ENCODE results near the gene C10orf120.

DNA sequence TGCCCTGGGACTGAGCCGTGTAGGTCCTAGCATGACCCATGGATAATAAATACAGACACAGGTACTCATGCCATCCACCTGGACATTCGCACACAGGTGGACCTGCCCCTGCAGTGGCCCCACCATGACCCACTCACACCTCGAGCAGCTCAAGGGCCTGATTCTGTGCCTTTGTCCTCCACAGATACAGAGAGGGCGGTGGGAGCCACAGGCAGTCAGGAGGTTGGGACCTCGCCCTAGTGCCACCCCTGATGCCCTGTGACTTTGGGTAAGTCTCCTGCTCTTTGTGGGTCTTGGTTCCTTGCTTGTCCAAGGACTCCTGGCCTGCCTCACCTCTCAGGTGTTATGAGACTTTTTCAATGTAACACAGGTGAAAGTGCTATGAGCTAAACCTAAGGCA, 42.9 kb downstream of the C10orf120 start:
- TF ChIP-seq, protein P1, sequence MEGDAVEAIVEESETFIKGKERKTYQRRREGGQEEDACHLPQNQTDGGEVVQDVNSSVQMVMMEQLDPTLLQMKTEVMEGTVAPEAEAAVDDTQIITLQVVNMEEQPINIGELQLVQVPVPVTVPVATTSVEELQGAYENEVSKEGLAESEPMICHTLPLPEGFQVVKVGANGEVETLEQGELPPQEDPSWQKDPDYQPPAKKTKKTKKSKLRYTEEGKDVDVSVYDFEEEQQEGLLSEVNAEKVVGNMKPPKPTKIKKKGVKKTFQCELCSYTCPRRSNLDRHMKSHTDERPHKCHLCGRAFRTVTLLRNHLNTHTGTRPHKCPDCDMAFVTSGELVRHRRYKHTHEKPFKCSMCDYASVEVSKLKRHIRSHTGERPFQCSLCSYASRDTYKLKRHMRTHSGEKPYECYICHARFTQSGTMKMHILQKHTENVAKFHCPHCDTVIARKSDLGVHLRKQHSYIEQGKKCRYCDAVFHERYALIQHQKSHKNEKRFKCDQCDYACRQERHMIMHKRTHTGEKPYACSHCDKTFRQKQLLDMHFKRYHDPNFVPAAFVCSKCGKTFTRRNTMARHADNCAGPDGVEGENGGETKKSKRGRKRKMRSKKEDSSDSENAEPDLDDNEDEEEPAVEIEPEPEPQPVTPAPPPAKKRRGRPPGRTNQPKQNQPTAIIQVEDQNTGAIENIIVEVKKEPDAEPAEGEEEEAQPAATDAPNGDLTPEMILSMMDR (IDR thresholded peaks at IDR 0.05), result no peak
- no peak for TF ChIP-seq POLR2AphosphoS5 (IDR thresholded peaks at IDR 0.05)
- no peak for TF ChIP-seq POLR2A (IDR thresholded peaks at IDR 0.05)
